Gastroesophageal sphincter (tissue), 4 donors: ENCODE measurements around the gene SHISA2. TPM values are rescaled to one million over a fixed set of nuclear protein-coding genes. Genes with fewer than 3 reads are reported as not detected.

Experiments
- ATAC-seq: fragments of 150-250 bp; one replicate; pipeline ENCODE4 v1.9.1; 2016; ENCODE audit warnings: mild to moderate bottlenecking, moderate library complexity
- H3K27ac ChIP-seq, 4 donors: fragments of 200-600 bp; sonication (generic) in 3 of 4; 1 replicate in 3 of 4; 2 replicates in 1 of 4; pipeline ENCODE4 v1.5.1; 2016 to 2019
- H3K27me3 ChIP-seq: fragments of 200-600 bp; sonication (generic); one replicate; pipeline ENCODE4 v1.5.1; 2019
- H3K36me3 ChIP-seq, 2 donors: fragments of 200-600 bp; sonication (generic); one replicate each; pipeline ENCODE4 v1.5.1; 2019; ENCODE audit warnings: control low read depth in 1 of 2
- H3K4me1 ChIP-seq, 3 donors: fragments of 200-600 bp; sonication (generic); 1 replicate in 2 of 3; 2 replicates in 1 of 3; pipeline ENCODE4 v1.5.1; 2016 to 2019; ENCODE audit warnings: control low read depth in 2 of 3
- H3K4me3 ChIP-seq, 2 donors: fragments of 200-600 bp; sonication (generic); one replicate each; pipeline ENCODE4 v1.5.1; 2019; ENCODE audit warnings: mild to moderate bottlenecking in 1 of 2, moderate library complexity in 1 of 2
- H3K9me3 ChIP-seq, 3 donors: fragments of 200-600 bp; sonication (generic); one replicate each; pipeline ENCODE4 v1.5.1; 2017 to 2019; ENCODE audit warnings: control low read depth in 2 of 3
- CTCF ChIP-seq, 4 experiments: fragments of 200-600 bp in 2 of 4; fragments of 450-650 bp in 2 of 4; sonication (generic) in 1 of 4; IDR thresholded peaks; one replicate each; pipeline ENCODE4 v1.5.1; 2017 to 2019; ENCODE audit warnings: antibody characterized with exemption in 4 of 4, mild to moderate bottlenecking in 2 of 4, moderate library complexity in 2 of 4
- EP300 ChIP-seq: sonication (generic); formaldehyde crosslinking; IDR thresholded peaks from one replicate; pipeline ENCODE4 v1.6.1; 2017; ENCODE audit warnings: antibody characterized with exemption, mild to moderate bottlenecking
- POLR2A ChIP-seq, 2 donors: fragments of 450-650 bp; IDR thresholded peaks; one replicate each; pipeline ENCODE4 v1.6.1; 2017; ENCODE audit warnings: antibody characterized with exemption in 2 of 2, mild to moderate bottlenecking in 2 of 2, moderate library complexity in 1 of 2
- POLR2AphosphoS5 ChIP-seq: sonication (generic); formaldehyde crosslinking; IDR thresholded peaks from one replicate; pipeline ENCODE4 v1.6.1; 2017; ENCODE audit warnings: antibody characterized with exemption
- WGBS, 2 donors: methylation state at CpG; one replicate each; pipeline ENCODE4 v1.1.5; 2018; ENCODE audit warnings: low coverage in 1 of 2; 5-methylcytosine and 5-hydroxymethylcytosine counted together
- total RNA-seq, 4 donors: library from RNA; depleted of rRNA; stranded (reverse); fragments of >200 nt; gene quantifications; one replicate each; pipeline ENCODE4 v1.1.0, GENCODE V29; 2016

The SHISA2 gene
- total RNA-seq, 4 donors from 2014 or later: 0.47 to 3.1 (median 0.71) TPM

DNA sequence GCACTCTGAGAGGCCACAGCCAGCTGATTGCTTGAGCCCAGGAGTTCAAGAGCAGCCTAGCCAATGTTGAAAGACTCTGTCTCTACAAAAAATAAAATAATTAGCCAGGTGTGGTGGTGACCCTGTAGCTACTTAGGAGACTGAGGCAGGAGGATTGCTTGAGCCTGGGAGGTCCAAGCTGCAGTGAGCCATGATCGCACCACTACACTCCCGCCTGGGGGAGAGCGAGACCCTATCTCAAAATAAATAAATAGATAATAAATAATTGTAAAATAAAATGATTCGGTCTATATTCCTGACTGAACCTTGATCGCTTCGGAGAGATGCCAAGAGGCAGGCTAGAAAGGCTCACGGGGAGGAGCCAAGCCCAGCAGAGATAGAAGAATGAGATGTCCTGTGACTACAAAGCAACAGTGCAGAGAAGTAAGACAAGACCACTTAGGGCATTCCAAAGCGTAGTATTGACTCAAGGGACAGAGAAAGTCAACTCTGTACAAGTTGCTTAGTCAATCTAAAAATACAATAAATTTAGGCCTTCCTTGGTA lies 12.8 kb downstream of the SHISA2 start:
- H3K27me3 ChIP-seq: no peaks in the 10 kb centered on the region
- ATAC-seq: no peak
- H3K4me3 ChIP-seq: no peak overlapping the region
- H3K27ac ChIP-seq: no peak overlapping the region
- peaks cover 0 to 13% (median 0%) of the 10 kb centered on the region in 3 donors for H3K9me3 ChIP-seq
- no peaks in the 10 kb centered on the region for H3K4me1 ChIP-seq
- no peak for TF ChIP-seq CTCF (IDR thresholded peaks at IDR 0.05)
- TF ChIP-seq EP300: no peak
- TF ChIP-seq POLR2A (IDR thresholded peaks at IDR 0.05): no peak
- TF ChIP-seq POLR2AphosphoS5: no peak
- 93 to 94% methylated on average over 6 to 8 of the region's 8 CpGs for WGBS, 2 donors
- H3K36me3 ChIP-seq: no peaks in the 10 kb centered on the region

GRCh38 chr13:26037302-26037701 lies 14.5 kb downstream of the SHISA2 start:
- H3K27me3 ChIP-seq: no peaks in the 10 kb centered on the region
- no peak overlapping the region for H3K4me3 ChIP-seq
- ATAC-seq: no peak
- no peaks in the 10 kb centered on the region for H3K4me1 ChIP-seq
- no peaks in the 10 kb centered on the region for H3K36me3 ChIP-seq
- peaks cover 0 to 13% (median 0%) of the 10 kb centered on the region in 3 donors for H3K9me3 ChIP-seq
- no peak overlapping the region for H3K27ac ChIP-seq
- no peak for TF ChIP-seq POLR2AphosphoS5
- TF ChIP-seq CTCF (IDR thresholded peaks at IDR 0.05): peak in 1 of 4 experiments; percentile 22
- no peak for TF ChIP-seq POLR2A (IDR thresholded peaks at IDR 0.05)
- TF ChIP-seq EP300: no peak
- WGBS, 2 donors: 86 to 88% methylated on average over 1 to 2 of the region's 2 CpGs

- no peak overlapping the region for H3K27ac ChIP-seq
- no peaks in the 10 kb centered on the region for H3K36me3 ChIP-seq
- TF ChIP-seq EP300 (no peak), CTCF (IDR thresholded peaks at IDR 0.05) (no peak), POLR2AphosphoS5 (no peak), POLR2A (IDR thresholded peaks at IDR 0.05) (no peak)
- no peak overlapping the region for H3K4me3 ChIP-seq
- no peak for ATAC-seq
- whole genome bisulfite sequencing, 2 donors: 77 to 85% methylated on average over 4 of the region's 4 CpGs
- H3K27me3 ChIP-seq: no peaks in the 10 kb centered on the region
- no peaks in the 10 kb centered on the region for H3K4me1 ChIP-seq
- peaks cover 0 to 13% (median 0%) of the 10 kb centered on the region in 3 donors for H3K9me3 ChIP-seq
These were observed 15.4 kb downstream of the SHISA2 start for GRCh38 chr13:26036383-26036782.

DNA sequence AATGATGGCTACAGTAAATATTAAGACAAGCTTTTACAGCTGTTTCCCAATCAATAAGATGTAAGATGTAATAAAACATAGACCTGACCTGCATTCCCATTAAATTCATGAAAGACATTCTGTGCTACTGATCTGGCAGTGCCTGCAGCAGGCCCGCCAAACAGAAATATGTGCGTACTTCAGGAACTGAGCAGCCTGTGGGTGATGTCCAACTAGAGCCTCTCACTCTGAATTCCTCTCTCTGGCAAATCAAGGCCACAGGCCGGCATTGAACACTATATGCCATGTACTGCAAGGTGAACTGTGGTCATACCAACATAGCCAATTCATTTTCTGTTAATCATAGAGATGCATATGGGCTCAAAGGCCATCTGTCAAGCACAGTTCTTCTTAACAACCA lies 17.8 kb downstream of the SHISA2 start:
- Histone ChIP-seq H3K9me3 (peaks cover 0 to 13% (median 0%) of the 10 kb centered on the region in 3 donors), H3K36me3 (no peaks in the 10 kb centered on the region), H3K4me3 (no peak overlapping the region), H3K27me3 (no peaks in the 10 kb centered on the region), H3K4me1 (no peaks in the 10 kb centered on the region), H3K27ac (no peak overlapping the region)
- ATAC-seq: no peak
- 80 to 89% methylated on average over 3 of the region's 3 CpGs for WGBS, 2 donors
- TF ChIP-seq POLR2A (IDR thresholded peaks at IDR 0.05) (no peak), CTCF (IDR thresholded peaks at IDR 0.05) (no peak), POLR2AphosphoS5 (no peak), EP300 (no peak)

- 67 to 71% methylated on average over 3 to 4 of the region's 4 CpGs for WGBS, 2 donors
- H3K36me3 ChIP-seq: no peaks in the 10 kb centered on the region
- TF ChIP-seq POLR2A (IDR thresholded peaks at IDR 0.05): no peak
- no peak for TF ChIP-seq POLR2AphosphoS5
- TF ChIP-seq EP300: no peak
- no peak for TF ChIP-seq CTCF (IDR thresholded peaks at IDR 0.05)
- H3K4me3 ChIP-seq: no peak overlapping the region
- H3K27ac ChIP-seq: no peak overlapping the region
- ATAC-seq: no peak
- no peaks in the 10 kb centered on the region for H3K9me3 ChIP-seq
- H3K4me1 ChIP-seq: no peaks in the 10 kb centered on the region
- no peaks in the 10 kb centered on the region for H3K27me3 ChIP-seq
These were observed 21.5 kb downstream of the SHISA2 start for GRCh38 chr13:26030331-26030730.
